ENCODE measurements around the gene ATP1A3. TPM values are rescaled to one million over a fixed set of nuclear protein-coding genes. Genes with fewer than 3 reads are reported as not detected.
"Not testable (repeated sequence)": the region's sequence is repeated elsewhere in the genome, so short reads cannot be mapped to it uniquely, and the experiment has no call there.

ATP1A3 gene
- total RNA-seq, 1 experiment from 2014 or later, result 34.7 TPM

DNA sequence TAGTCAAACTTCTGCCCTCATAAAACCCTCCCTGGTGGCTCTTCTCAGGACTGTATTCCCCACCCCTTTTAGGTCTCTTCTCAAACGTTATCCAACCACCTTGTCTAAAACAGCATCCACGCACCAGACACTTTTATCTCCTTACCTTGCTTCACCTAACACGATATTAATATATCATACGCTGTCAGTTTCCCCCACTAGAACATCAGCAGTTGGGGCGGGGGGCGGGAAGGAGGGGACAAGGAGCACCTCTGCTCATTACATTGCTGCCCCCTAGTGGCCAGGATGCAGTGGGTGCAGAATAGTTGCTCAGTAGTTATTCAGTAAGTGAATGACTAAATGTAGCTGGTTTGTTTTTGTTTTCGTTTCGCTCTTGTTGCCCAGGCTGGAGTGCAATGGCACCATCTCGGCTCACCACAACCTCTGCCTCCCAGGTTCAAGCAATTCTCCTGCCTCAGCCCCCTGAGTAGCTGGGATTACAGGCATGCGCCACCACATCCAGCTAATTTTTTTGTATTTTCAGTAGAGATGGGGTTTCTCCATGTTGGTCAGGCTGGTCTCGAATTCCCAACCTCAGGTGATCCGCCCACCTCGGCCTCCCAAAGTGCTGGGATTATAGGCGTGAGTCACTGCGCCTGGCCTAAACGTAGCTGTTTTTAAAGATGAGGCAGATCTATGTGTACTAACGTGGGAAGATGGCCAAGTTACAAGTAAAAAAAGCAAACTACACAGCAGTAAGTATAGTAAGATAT is 40.8 kb upstream of the ATP1A3 start:
- POLR2A ChIA-PET, result interaction anchor here (0.7 to 0.9 kb wide), 4 partner anchors 24 to 221 kb away, joined by 3 to 5 read pairs (median 4); no protein-coding TSS in a partner anchor
- H3K9me2 ChIP-seq (ENCODE audit: insufficient read depth); H3K79me2 ChIP-seq (ENCODE audit: insufficient read depth, low read length); H4K20me1 ChIP-seq (ENCODE audit: insufficient read depth); intact Hi-C loops (cut with micrococcal nuclease); H3K27me3 ChIP-seq (ENCODE audit: insufficient read depth, low read length); H3K9me3 ChIP-seq (ENCODE audit: control insufficient read depth in 1 of 2, insufficient read depth in 1 of 2, low read depth in 1 of 2, low read length in 2 of 2); BruUV-seq (replicated peaks); RAD21 ChIA-PET (ENCODE audit: low non-redundant PET in 1 of 2, low total read pairs in 2 of 2, uncharacterized antibody in 2 of 2, unreplicated experiment in 2 of 2); H3K36me3 ChIP-seq (ENCODE audit: control insufficient read depth in 1 of 2, insufficient read depth in 2 of 2, low read length in 2 of 2): not testable (repeated sequence)
- Histone ChIP-seq H3K4me3 (replicated peaks in 1 of 2; ENCODE audit: low read depth in 1 of 2, low read length in 2 of 2) (peak overlapping the region; percentile 35 to 52), H2AFZ (ENCODE audit: low read depth, low read length, poor library complexity, severe bottlenecking) (peak overlapping the region; percentile 52), H3K27ac (ENCODE audit: low read depth, low read length) (peak overlapping the region; percentile 44), H3K9ac (ENCODE audit: low read length) (peak overlapping the region; percentile 43), H3K4me2 (ENCODE audit: low read length) (peak overlapping the region; percentile 69), H3K4me1 (ENCODE audit: control insufficient read depth in 1 of 2, insufficient read depth in 2 of 2, low read length in 2 of 2) (peaks cover 6 to 18% of the 10 kb centered on the region in 2 experiments)
- DNase-seq (ENCODE audit: low read depth, low spot score) (peak; percentile 75), ATAC-seq (peak; percentile 95)
- TF ChIP-seq FOSL1 (IDR thresholded peaks at IDR 0.05; ENCODE audit: low read depth) (0 out of 2 replicates have a peak, but pooled peaks have one; percentile 33), SP1 (IDR thresholded peaks at IDR 0.05; ENCODE audit: low read depth) (peak; percentile 34; the same call in 1 of the 2 replicates), SRF (IDR thresholded peaks at IDR 0.05; ENCODE audit: low read depth) (0 out of 2 replicates have a peak, but pooled peaks have one; percentile 20), CBX3 (IDR thresholded peaks at IDR 0.05; ENCODE audit: low read depth) (peak; percentile 75; the same call in 1 of the 2 replicates), JUND (IDR thresholded peaks at IDR 0.05) (peak; percentile 26; the same call in 1 of the 2 replicates), RAD21 (IDR thresholded peaks at IDR 0.05; ENCODE audit: low read depth) (peak; percentile 74), EGR1 (IDR thresholded peaks at IDR 0.05; ENCODE audit: low read depth) (peak; percentile 73)
- TF ChIP-seq, protein P1, sequence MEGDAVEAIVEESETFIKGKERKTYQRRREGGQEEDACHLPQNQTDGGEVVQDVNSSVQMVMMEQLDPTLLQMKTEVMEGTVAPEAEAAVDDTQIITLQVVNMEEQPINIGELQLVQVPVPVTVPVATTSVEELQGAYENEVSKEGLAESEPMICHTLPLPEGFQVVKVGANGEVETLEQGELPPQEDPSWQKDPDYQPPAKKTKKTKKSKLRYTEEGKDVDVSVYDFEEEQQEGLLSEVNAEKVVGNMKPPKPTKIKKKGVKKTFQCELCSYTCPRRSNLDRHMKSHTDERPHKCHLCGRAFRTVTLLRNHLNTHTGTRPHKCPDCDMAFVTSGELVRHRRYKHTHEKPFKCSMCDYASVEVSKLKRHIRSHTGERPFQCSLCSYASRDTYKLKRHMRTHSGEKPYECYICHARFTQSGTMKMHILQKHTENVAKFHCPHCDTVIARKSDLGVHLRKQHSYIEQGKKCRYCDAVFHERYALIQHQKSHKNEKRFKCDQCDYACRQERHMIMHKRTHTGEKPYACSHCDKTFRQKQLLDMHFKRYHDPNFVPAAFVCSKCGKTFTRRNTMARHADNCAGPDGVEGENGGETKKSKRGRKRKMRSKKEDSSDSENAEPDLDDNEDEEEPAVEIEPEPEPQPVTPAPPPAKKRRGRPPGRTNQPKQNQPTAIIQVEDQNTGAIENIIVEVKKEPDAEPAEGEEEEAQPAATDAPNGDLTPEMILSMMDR (IDR thresholded peaks at IDR 0.05 in 2 of 3, conservative IDR thresholded peaks at IDR 0.05 in 1 of 3; ENCODE audit: borderline replicate concordance in 1 of 3, insufficient read depth in 1 of 3, low read depth in 2 of 3, low read length in 2 of 3), result peak; percentile 56 to 91 (median 91); a peak in 5 of 6 replicates
- CTCF ChIA-PET, result interaction anchor here (0.6 to 1.6 kb wide), 27 partner anchors 8 to 242 kb away, joined by 3 to 21 read pairs (median 5); partner anchors contain the start of gene ZNF574
